Subcutaneous abdominal adipose tissue (tissue), 5 donors: ENCODE data around the gene ARHGEF2.

Experiments
- H3K27ac ChIP-seq: one replicate; pipeline ENCODE4 v1.7.0; 2013; ENCODE audit warnings: low read depth, mild to moderate bottlenecking, inconsistent platforms, low read length, moderate library complexity
- H3K27me3 ChIP-seq, 5 donors: one replicate each; pipeline ENCODE4 v1.7.0; 2013; ENCODE audit warnings: low read length in 5 of 5, inconsistent platforms in 1 of 5; ENCODE audit not compliant: control insufficient read depth in 5 of 5, insufficient read depth in 4 of 5
- H3K36me3 ChIP-seq, 5 donors: one replicate each; pipeline ENCODE4 v1.7.0; 2013; ENCODE audit warnings: low read length in 5 of 5; ENCODE audit not compliant: control insufficient read depth in 5 of 5, insufficient read depth in 5 of 5
- H3K4me1 ChIP-seq, 5 donors: one replicate each; pipeline ENCODE4 v1.7.0; 2013; ENCODE audit warnings: low read length in 5 of 5, mild to moderate bottlenecking in 3 of 5, moderate library complexity in 1 of 5; ENCODE audit not compliant: control insufficient read depth in 5 of 5, insufficient read depth in 5 of 5
- H3K4me3 ChIP-seq, 5 donors: one replicate each; pipeline ENCODE4 v1.7.0; 2013; ENCODE audit warnings: low read length in 5 of 5, low read depth in 1 of 5
- H3K9ac ChIP-seq, 5 donors: one replicate each; pipeline ENCODE4 v1.7.0; 2013; ENCODE audit warnings: low read length in 5 of 5, mild to moderate bottlenecking in 4 of 5, moderate library complexity in 3 of 5
- H3K9me3 ChIP-seq, 5 donors: one replicate each; pipeline ENCODE4 v1.7.0; 2013; ENCODE audit warnings: low read length in 5 of 5; ENCODE audit not compliant: control insufficient read depth in 5 of 5
- donor health status: healthy.
- donor health status: healthy.
- donor health status: healthy.
- donor health status: healthy.
- donor health status: healthy.

ARHGEF2 gene

DNA sequence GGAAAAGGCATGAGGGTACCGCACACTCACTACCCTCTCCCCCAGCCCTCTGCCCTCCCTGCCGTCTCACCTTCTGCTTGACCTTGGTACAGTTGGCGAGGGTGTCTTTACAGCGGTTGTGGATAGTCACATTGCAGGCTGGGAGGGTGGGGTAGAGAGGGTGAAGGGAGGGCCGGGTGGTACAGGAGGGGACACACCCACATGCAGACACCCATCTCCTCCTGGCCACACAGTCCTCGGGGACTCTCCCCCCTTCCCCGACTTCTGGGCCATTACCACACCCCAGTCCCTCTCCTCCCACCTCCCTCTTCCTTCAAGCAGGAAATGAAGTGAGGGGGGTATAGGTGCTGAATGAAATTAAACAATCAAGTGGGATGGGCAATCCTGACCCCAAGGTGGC lies 11.6 kb downstream of the ARHGEF2 start:
- H3K9ac ChIP-seq: peak overlapping the region in 3 of 5 donors; percentile 45 to 56 (median 56)
- H3K4me1 ChIP-seq: peaks cover 34 to 81% (median 69%) of the 10 kb centered on the region in 5 donors

GRCh38 chr1:155966135-155966534 lies 12.2 kb downstream of the ARHGEF2 start:
- no peak overlapping the region for H3K9ac ChIP-seq
- no peak overlapping the region for H3K4me3 ChIP-seq
- peak overlapping the region; percentile 81 for H3K27ac ChIP-seq
- no peaks in the 10 kb centered on the region for H3K27me3 ChIP-seq
- H3K9me3 ChIP-seq: no peaks in the 10 kb centered on the region
- H3K4me1 ChIP-seq: peaks cover 34 to 79% (median 67%) of the 10 kb centered on the region in 5 donors
- H3K36me3 ChIP-seq: peaks cover 3 to 80% (median 75%) of the 10 kb centered on the region in 5 donors

More for the DNA sequence above, 11.6 kb downstream of the ARHGEF2 start:
- H3K9me3 ChIP-seq: no peaks in the 10 kb centered on the region
- peak overlapping the region; percentile 81 for H3K27ac ChIP-seq
- peaks cover 3 to 76% (median 68%) of the 10 kb centered on the region in 5 donors for H3K36me3 ChIP-seq
- H3K27me3 ChIP-seq: no peaks in the 10 kb centered on the region
- peak overlapping the region in 1 of 5 donors; percentile 31 for H3K4me3 ChIP-seq

GRCh38 chr1:155964193-155964592 lies 14.2 kb downstream of the ARHGEF2 start:
- H3K9me3 ChIP-seq: no peaks in the 10 kb centered on the region
- no peaks in the 10 kb centered on the region for H3K27me3 ChIP-seq
- H3K4me3 ChIP-seq: no peak overlapping the region
- peaks cover 21 to 64% (median 49%) of the 10 kb centered on the region in 5 donors for H3K4me1 ChIP-seq
- H3K9ac ChIP-seq: no peak overlapping the region
- no peak overlapping the region for H3K27ac ChIP-seq
- H3K36me3 ChIP-seq: peaks cover 3 to 91% (median 85%) of the 10 kb centered on the region in 5 donors

DNA sequence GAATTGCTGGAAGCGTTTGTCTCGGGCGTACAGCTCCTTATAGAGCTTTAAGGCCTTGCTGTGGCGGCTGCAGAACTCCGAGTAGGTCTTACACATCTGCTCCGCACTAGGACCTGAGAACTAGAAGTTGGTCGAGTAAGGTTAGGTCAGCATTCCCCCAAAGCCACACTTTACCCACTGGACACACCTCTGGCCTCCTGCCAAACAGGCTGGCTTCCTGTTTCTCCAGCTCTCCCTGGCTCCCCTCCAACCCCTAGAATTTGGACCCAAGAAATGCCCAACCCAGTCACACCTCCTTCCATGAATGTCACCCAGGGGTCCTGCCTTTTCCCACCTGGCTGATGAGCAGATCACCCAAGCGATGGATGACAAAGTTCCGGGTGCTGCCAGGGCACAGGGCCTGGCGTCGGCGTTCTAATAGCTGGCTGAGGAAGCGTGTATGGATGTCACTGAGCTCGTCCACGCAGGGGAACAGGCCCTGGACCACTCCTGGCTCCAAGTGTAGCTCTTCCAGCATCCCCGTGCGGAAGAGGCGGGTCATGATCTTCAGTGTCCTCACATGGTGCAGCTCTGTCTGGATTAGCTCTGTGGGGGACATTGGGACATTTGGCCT lies 15.6 kb downstream of the ARHGEF2 start:
- no peak overlapping the region for H3K4me3 ChIP-seq
- H3K9me3 ChIP-seq: no peaks in the 10 kb centered on the region
- no peaks in the 10 kb centered on the region for H3K27me3 ChIP-seq
- H3K9ac ChIP-seq: no peak overlapping the region
- peak overlapping the region; percentile 69 for H3K27ac ChIP-seq
- peaks cover 13 to 49% (median 34%) of the 10 kb centered on the region in 5 donors for H3K4me1 ChIP-seq
- peaks cover 8 to 90% (median 86%) of the 10 kb centered on the region in 5 donors for H3K36me3 ChIP-seq

DNA sequence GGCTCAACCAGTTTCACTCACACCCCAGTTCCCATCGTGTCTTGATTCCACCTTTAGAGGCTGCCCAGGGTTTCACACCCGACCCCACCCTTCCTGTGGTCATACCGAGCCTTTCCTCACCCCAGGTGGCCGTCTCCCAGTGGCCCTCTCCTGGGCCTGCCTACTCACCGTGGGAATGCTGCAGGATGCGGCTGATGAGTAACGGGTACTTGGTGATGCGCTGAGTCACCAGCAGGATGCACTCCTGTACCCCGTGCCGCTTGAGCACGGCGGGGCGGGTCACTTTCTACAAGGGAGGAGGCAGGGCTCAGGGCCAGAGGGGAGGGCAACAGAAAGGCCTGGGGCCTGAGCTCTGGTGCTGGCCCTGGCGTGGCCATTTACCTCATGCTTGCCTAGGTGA lies 16.4 kb downstream of the ARHGEF2 start:
- Histone ChIP-seq H3K4me1 (peaks cover 8 to 41% (median 27%) of the 10 kb centered on the region in 5 donors), H3K27ac (peak overlapping the region; percentile 69), H3K27me3 (no peaks in the 10 kb centered on the region), H3K9ac (peak overlapping the region in 2 of 5 donors; percentile 16 to 35), H3K9me3 (no peaks in the 10 kb centered on the region), H3K4me3 (no peak overlapping the region), H3K36me3 (peaks cover 14 to 90% (median 86%) of the 10 kb centered on the region in 5 donors)

DNA sequence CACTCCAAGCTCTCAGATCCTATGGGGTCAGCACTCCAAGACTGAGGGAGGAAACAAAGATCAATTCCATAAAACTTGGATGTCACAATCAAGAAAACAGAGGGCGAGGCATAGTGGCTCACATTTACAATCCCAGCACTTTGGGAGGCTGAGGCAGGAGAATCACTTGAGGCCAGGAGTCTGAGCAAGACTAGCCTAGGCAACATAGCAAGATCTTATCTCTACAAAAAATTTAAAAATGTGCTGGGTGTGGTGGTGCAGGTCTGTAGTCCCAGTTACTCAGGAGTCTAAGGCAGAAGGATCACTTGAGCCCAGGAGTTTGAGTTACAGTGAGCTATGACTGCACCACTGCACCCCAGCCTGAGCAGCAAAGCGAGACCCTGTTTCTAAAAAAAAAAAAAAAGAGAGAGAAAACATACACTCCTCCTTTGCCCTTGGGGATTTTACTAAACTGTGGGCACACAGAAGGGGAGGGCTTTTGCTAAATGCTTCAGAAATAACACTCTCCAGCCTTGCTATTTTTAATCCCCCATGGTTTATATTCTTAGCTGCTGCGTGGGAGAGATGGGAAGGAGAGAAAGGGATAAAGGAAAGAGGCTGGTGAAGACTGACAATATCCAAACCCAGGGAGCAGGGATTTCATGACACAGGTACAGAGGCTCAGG lies 18.1 kb downstream of the ARHGEF2 start:
- Histone ChIP-seq H3K4me1 (peaks cover 6 to 26% (median 18%) of the 10 kb centered on the region in 5 donors), H3K36me3 (peaks cover 14 to 89% (median 84%) of the 10 kb centered on the region in 5 donors), H3K4me3 (no peak overlapping the region), H3K27me3 (no peaks in the 10 kb centered on the region), H3K9ac (no peak overlapping the region), H3K27ac (no peak overlapping the region), H3K9me3 (no peaks in the 10 kb centered on the region)

DNA sequence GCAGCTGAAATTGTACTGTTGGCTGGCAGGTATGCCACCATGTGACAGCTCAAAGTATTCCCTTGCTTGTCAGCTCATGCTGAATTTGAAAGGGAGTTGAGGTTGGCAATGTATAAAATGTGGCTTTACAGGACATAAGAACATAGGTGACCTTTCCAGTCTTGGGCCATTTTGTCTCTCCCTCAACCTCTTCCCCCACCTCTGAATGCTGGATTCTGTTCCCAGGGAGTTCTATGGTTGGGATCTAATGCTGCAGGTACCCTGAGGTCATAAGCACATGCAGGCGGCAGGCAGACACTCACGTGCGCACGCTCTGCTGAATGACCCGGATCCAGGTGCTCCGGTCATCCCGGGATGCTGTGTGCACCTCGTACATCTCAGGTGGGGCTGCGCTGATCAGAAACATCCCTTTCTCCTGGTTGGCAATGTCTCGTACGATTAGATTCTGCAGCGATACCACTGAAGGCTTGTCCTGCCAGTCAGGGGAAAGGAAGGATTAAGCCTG lies 20.9 kb downstream of the ARHGEF2 start:
- H3K36me3 ChIP-seq: peaks cover 17 to 94% (median 88%) of the 10 kb centered on the region in 5 donors
- no peaks in the 10 kb centered on the region for H3K27me3 ChIP-seq
- no peak overlapping the region for H3K27ac ChIP-seq
- peaks cover 6 to 17% (median 11%) of the 10 kb centered on the region in 5 donors for H3K4me1 ChIP-seq
- H3K9me3 ChIP-seq: no peaks in the 10 kb centered on the region
- H3K4me3 ChIP-seq: no peak overlapping the region
- H3K9ac ChIP-seq: no peak overlapping the region

DNA sequence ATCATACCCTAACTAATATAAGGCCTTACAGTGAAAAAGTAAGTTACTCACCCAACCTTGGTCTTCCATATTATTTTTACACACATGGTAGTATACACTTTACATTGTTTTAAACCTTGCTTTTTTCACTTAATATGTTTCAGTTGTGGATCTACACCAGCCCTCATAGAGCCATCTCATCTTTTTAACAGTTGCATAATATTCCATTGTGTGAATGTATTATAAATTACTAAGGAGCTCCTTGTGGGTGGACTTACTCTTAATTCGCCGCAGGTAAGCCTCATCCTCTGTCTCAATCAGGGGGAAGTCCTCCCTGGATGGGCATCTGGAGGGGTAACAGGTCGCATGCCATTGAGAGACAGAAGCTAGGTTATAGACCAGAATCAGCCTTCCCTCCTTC lies 23.7 kb downstream of the ARHGEF2 start:
- Histone ChIP-seq H3K4me3 (no peak overlapping the region), H3K4me1 (no peaks in the 10 kb centered on the region), H3K27me3 (no peaks in the 10 kb centered on the region), H3K9me3 (no peaks in the 10 kb centered on the region), H3K36me3 (peaks cover 17 to 95% (median 89%) of the 10 kb centered on the region in 5 donors), H3K27ac (no peak overlapping the region), H3K9ac (no peak overlapping the region)

DNA sequence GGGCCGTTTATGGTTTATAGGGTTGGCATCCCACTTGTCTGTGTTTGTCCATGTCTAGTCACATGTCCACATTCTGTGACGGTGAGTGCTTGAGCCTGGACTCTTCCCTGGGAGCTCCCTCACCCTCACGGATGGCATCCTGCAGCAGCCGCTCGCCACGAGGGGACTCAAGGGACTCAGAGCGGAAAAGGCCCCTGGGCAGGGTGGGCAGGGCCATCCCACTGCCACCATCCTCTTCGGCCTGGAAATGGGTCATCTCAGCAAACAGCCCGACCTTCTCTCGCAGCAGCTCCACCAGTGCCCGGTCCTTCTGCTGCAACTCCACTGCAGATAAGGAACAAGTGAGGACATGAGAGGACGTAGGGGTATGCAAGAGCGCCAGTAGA lies 25.8 kb downstream of the ARHGEF2 start:
- H3K9me3 ChIP-seq: no peaks in the 10 kb centered on the region
- H3K27me3 ChIP-seq: no peaks in the 10 kb centered on the region
- no peak overlapping the region for H3K9ac ChIP-seq
- no peak overlapping the region for H3K27ac ChIP-seq
- H3K36me3 ChIP-seq: peaks cover 11 to 94% (median 89%) of the 10 kb centered on the region in 5 donors
- no peak overlapping the region for H3K4me3 ChIP-seq
- H3K4me1 ChIP-seq: no peaks in the 10 kb centered on the region
